Measurements from ENCODE around the gene ARHGAP11A. TPM values are rescaled to one million over a fixed set of nuclear protein-coding genes. Genes with fewer than 3 reads are reported as not detected.

Gene ARHGAP11A
- total and polyA plus RNA-seq, 9 of the 15 experiments (the other 6 are each of a cell fraction or from before 2014, with no cell fraction given), result 17.5 to 92.5 (median 61.1) TPM

DNA sequence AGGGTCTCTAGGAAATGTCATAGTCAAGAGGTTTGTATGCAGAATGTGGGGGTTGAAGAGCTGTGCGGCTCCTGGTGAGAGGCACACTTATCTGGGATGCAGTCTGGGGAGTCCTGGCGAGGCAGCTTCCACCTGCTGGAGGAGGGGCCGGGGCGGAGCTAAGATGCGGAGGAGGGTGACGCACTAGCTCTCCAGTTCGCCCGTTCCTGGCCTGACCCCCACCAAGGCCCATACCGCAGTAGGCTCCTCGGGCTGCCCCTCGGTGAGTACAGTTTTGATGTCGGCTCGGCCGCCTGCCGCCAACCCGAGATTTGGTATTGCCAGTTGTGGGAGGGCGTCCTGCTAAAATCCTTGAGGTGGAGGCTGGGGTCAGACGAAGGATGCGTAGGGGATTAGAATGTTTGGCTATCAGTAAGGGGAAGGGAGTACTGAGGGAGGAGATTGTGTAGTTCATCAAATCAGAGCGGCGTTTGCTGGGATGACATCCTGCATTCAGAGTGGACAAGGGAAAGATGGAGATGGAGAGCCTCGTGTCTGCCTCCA, 26.3 kb downstream of the ARHGAP11A start, which contains the start of gene SCG5 (continued):
- TF ChIP-seq, protein P1, sequence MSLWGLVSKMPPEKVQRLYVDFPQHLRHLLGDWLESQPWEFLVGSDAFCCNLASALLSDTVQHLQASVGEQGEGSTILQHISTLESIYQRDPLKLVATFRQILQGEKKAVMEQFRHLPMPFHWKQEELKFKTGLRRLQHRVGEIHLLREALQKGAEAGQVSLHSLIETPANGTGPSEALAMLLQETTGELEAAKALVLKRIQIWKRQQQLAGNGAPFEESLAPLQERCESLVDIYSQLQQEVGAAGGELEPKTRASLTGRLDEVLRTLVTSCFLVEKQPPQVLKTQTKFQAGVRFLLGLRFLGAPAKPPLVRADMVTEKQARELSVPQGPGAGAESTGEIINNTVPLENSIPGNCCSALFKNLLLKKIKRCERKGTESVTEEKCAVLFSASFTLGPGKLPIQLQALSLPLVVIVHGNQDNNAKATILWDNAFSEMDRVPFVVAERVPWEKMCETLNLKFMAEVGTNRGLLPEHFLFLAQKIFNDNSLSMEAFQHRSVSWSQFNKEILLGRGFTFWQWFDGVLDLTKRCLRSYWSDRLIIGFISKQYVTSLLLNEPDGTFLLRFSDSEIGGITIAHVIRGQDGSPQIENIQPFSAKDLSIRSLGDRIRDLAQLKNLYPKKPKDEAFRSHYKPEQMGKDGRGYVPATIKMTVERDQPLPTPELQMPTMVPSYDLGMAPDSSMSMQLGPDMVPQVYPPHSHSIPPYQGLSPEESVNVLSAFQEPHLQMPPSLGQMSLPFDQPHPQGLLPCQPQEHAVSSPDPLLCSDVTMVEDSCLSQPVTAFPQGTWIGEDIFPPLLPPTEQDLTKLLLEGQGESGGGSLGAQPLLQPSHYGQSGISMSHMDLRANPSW (CRISPR knock-in tag; IDR thresholded peaks at IDR 0.05), result no peak
- TF ChIP-seq, protein P2, sequence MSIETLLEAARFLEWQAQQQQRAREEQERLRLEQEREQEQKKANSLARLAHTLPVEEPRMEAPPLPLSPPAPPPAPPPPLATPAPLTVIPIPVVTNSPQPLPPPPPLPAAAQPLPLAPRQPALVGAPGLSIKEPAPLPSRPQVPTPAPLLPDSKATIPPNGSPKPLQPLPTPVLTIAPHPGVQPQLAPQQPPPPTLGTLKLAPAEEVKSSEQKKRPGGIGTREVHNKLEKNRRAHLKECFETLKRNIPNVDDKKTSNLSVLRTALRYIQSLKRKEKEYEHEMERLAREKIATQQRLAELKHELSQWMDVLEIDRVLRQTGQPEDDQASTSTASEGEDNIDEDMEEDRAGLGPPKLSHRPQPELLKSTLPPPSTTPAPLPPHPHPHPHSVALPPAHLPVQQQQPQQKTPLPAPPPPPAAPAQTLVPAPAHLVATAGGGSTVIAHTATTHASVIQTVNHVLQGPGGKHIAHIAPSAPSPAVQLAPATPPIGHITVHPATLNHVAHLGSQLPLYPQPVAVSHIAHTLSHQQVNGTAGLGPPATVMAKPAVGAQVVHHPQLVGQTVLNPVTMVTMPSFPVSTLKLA (conservative IDR thresholded peaks at IDR 0.05), result no peak
- no peak for TF ChIP-seq TEAD4 (IDR thresholded peaks at IDR 0.05; ENCODE audit: low read length)
- no peak for TF ChIP-seq TEAD4 (CRISPR knock-in tag; IDR thresholded peaks at IDR 0.05; ENCODE audit: borderline replicate concordance)
- no peak for TF ChIP-seq PHB (CRISPR knock-in tag; IDR thresholded peaks at IDR 0.05)
- no peak for TF ChIP-seq BHLHE40 (IDR thresholded peaks at IDR 0.05; ENCODE audit: low read length)
- TF ChIP-seq, protein P3, sequence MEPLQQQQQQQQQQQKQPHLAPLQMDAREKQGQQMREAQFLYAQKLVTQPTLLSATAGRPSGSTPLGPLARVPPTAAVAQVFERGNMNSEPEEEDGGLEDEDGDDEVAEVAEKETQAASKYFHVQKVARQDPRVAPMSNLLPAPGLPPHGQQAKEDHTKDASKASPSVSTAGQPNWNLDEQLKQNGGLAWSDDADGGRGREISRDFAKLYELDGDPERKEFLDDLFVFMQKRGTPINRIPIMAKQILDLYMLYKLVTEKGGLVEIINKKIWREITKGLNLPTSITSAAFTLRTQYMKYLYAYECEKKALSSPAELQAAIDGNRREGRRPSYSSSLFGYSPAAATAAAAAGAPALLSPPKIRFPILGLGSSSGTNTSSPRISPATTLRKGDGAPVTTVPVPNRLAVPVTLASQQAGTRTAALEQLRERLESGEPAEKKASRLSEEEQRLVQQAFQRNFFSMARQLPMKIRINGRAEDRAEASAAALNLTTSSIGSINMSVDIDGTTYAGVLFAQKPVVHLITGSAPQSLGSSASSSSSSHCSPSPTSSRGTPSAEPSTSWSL (CRISPR knock-in tag; IDR thresholded peaks at IDR 0.05; ENCODE audit: borderline replicate concordance), result no peak
- TF ChIP-seq CCAR2 (IDR thresholded peaks at IDR 0.05; ENCODE audit: low read depth, low read length), result no peak
- TF ChIP-seq, protein P4, sequence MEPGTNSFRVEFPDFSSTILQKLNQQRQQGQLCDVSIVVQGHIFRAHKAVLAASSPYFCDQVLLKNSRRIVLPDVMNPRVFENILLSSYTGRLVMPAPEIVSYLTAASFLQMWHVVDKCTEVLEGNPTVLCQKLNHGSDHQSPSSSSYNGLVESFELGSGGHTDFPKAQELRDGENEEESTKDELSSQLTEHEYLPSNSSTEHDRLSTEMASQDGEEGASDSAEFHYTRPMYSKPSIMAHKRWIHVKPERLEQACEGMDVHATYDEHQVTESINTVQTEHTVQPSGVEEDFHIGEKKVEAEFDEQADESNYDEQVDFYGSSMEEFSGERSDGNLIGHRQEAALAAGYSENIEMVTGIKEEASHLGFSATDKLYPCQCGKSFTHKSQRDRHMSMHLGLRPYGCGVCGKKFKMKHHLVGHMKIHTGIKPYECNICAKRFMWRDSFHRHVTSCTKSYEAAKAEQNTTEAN (CRISPR knock-in tag; IDR thresholded peaks at IDR 0.05), result no peak
- no peak for TF ChIP-seq ZNF668 (CRISPR knock-in tag; IDR thresholded peaks at IDR 0.05)
- TF ChIP-seq, protein P5, sequence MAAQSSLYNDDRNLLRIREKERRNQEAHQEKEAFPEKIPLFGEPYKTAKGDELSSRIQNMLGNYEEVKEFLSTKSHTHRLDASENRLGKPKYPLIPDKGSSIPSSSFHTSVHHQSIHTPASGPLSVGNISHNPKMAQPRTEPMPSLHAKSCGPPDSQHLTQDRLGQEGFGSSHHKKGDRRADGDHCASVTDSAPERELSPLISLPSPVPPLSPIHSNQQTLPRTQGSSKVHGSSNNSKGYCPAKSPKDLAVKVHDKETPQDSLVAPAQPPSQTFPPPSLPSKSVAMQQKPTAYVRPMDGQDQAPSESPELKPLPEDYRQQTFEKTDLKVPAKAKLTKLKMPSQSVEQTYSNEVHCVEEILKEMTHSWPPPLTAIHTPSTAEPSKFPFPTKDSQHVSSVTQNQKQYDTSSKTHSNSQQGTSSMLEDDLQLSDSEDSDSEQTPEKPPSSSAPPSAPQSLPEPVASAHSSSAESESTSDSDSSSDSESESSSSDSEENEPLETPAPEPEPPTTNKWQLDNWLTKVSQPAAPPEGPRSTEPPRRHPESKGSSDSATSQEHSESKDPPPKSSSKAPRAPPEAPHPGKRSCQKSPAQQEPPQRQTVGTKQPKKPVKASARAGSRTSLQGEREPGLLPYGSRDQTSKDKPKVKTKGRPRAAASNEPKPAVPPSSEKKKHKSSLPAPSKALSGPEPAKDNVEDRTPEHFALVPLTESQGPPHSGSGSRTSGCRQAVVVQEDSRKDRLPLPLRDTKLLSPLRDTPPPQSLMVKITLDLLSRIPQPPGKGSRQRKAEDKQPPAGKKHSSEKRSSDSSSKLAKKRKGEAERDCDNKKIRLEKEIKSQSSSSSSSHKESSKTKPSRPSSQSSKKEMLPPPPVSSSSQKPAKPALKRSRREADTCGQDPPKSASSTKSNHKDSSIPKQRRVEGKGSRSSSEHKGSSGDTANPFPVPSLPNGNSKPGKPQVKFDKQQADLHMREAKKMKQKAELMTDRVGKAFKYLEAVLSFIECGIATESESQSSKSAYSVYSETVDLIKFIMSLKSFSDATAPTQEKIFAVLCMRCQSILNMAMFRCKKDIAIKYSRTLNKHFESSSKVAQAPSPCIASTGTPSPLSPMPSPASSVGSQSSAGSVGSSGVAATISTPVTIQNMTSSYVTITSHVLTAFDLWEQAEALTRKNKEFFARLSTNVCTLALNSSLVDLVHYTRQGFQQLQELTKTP (IDR thresholded peaks at IDR 0.05; ENCODE audit: low read depth in 1 of 2, partially characterized antibody in 2 of 2), result no peak
- TF ChIP-seq RBM22 (IDR thresholded peaks at IDR 0.05; ENCODE audit: low read depth, low read length, poor library complexity, severe bottlenecking), result peak; percentile 46
- TF ChIP-seq, protein P6, sequence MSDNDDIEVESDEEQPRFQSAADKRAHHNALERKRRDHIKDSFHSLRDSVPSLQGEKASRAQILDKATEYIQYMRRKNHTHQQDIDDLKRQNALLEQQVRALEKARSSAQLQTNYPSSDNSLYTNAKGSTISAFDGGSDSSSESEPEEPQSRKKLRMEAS (CRISPR knock-in tag; IDR thresholded peaks at IDR 0.05), result no peak
- TF ChIP-seq CBX2 (IDR thresholded peaks at IDR 0.05; ENCODE audit: insufficient read depth, low read length, poor library complexity, severe bottlenecking), result no peak
